Activated CD4-positive, alpha-beta T cell treated with anti-CD3 and anti-CD28 coated beads for 24 hours (primary cell): Measurements from ENCODE around the gene SLC39A8.

ENCODE experiments used
- DNase-seq, 2 donors: peaks; one replicate each; pipeline ENCODE4 v3.0.0-alpha.2; 2020; ENCODE audit warnings: low read depth in 2 of 2

The SLC39A8 gene

GRCh38 chr4:102230194-102230593 lies 115.1 kb downstream of the SLC39A8 start:
- DNase-seq: no peak

GRCh38 chr4:102227388-102227787 lies 117.9 kb downstream of the SLC39A8 start:
- DNase-seq: no peak

- no peak for DNase-seq
Measured at GRCh38 chr4:102223461-102223860, 121.8 kb downstream of the SLC39A8 start.

GRCh38 chr4:102222838-102223409 lies 122.4 kb downstream of the SLC39A8 start:
- no peak for DNase-seq

- no peak for DNase-seq
Measured at GRCh38 chr4:102219129-102219528, 126.2 kb downstream of the SLC39A8 start.

- DNase-seq: no peak
Measured at GRCh38 chr4:102218656-102219055, 126.6 kb downstream of the SLC39A8 start.

- no peak for DNase-seq
Measured at GRCh38 chr4:102217775-102218355, 127.4 kb downstream of the SLC39A8 start.

- DNase-seq: no peak
Measured at GRCh38 chr4:102217345-102217744, 127.9 kb downstream of the SLC39A8 start.

- DNase-seq: no peak
Measured at GRCh38 chr4:102216666-102217065, 128.6 kb downstream of the SLC39A8 start.

- DNase-seq: no peak
Measured at GRCh38 chr4:102213031-102213430, 132.3 kb downstream of the SLC39A8 start.
